Testis (tissue), 3 donors: Measurements from ENCODE around the gene CAMK2D. TPM values are rescaled to one million over a fixed set of nuclear protein-coding genes. Genes with fewer than 3 reads are reported as not detected.

Experiments used
- DNase-seq: peaks from one replicate; pipeline ENCODE4 v3.0.0-alpha.2; 2019
- H3K27ac ChIP-seq, 2 donors: fragments of 200-600 bp; sonication (generic); one replicate each; pipeline ENCODE4 v1.5.1; 2019
- H3K27me3 ChIP-seq: fragments of 200-600 bp; sonication (generic); one replicate; pipeline ENCODE4 v1.5.1; 2019
- H3K36me3 ChIP-seq: fragments of 200-600 bp; sonication (generic); one replicate; pipeline ENCODE4 v1.5.1; 2017; ENCODE audit warnings: low read depth; ENCODE audit errors: missing control alignments
- H3K4me1 ChIP-seq: fragments of 200-600 bp; sonication (generic); one replicate; pipeline ENCODE4 v1.5.1; 2019
- H3K4me3 ChIP-seq, 2 donors: fragments of 200-600 bp; sonication (generic); one replicate each; pipeline ENCODE4 v1.5.1; 2017 to 2019
- H3K9me3 ChIP-seq: fragments of 200-600 bp; sonication (generic); one replicate; pipeline ENCODE4 v1.5.1; 2017
- POLR2A ChIP-seq: fragments of 450-650 bp; IDR thresholded peaks from one replicate; pipeline ENCODE4 v1.6.1; 2017; ENCODE audit warnings: antibody characterized with exemption, mild to moderate bottlenecking, moderate library complexity
- WGBS, 2 donors: methylation state at CpG; one replicate each; pipeline ENCODE4 v1.1.5; 2018; 5-methylcytosine and 5-hydroxymethylcytosine counted together
- intact Hi-C: fragments of 100-400 bp; cut with DNase I; formaldehyde crosslinking; loops from one replicate; pipeline ENCODE4 v1.15.1; 2023; ENCODE audit warnings: low total_unique reads
- polyA plus RNA-seq: library from polyadenylated mRNA; stranded (reverse); fragments of 350-450 nt; fragmentation: Illumina TruSeq; extraction: RNeasy Lipid Tissue Mini Kit (QIAGEN cat#74804); gene quantifications from one replicate; pipeline ENCODE4 v1.2.3, GENCODE V29; 2014; ENCODE audit warnings: low read depth, low replicate concordance; ENCODE audit not compliant: insufficient read depth
- total RNA-seq, 2 donors: library from RNA; depleted of rRNA; stranded (reverse); fragments of >200 nt; gene quantifications; one replicate each; pipeline ENCODE4 v1.2.3, GENCODE V29; 2016
- TF ChIP-seq, protein P1 (sequence below), 3 experiments: fragments of 450-650 bp in 2 of 3; fragments of 200-600 bp in 1 of 3; sonication (generic) in 1 of 3; IDR thresholded peaks; one replicate each; pipeline ENCODE4 v1.5.1; 2016 to 2019; ENCODE audit warnings: antibody characterized with exemption in 3 of 3, mild to moderate bottlenecking in 2 of 3, moderate library complexity in 1 of 3

CAMK2D gene
- total and polyA plus RNA-seq, 3 donors from 2014 or later = 31.2 to 88.1 (median 72.4) TPM

DNA sequence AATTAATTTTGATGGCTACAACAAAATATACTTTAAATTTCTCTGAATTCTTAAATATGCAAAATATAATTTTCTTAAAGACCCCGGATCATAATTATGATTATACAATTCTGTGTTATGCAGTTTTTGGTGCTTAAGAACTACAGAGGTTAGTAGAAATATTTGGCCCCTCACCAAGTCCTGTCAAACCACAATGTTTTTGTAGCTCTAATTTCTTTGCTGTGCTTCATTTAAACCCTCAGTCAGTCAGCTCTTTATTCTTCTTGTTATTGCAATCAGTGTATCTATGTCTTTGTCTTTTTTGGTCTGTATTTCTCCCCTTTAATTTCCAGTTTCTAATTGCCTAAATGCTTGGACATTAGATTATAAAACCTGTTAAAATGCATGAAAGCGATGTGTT, 186.1 kb downstream of the CAMK2D start:
- no peak overlapping the region for H3K27ac ChIP-seq
- TF ChIP-seq, protein P1, sequence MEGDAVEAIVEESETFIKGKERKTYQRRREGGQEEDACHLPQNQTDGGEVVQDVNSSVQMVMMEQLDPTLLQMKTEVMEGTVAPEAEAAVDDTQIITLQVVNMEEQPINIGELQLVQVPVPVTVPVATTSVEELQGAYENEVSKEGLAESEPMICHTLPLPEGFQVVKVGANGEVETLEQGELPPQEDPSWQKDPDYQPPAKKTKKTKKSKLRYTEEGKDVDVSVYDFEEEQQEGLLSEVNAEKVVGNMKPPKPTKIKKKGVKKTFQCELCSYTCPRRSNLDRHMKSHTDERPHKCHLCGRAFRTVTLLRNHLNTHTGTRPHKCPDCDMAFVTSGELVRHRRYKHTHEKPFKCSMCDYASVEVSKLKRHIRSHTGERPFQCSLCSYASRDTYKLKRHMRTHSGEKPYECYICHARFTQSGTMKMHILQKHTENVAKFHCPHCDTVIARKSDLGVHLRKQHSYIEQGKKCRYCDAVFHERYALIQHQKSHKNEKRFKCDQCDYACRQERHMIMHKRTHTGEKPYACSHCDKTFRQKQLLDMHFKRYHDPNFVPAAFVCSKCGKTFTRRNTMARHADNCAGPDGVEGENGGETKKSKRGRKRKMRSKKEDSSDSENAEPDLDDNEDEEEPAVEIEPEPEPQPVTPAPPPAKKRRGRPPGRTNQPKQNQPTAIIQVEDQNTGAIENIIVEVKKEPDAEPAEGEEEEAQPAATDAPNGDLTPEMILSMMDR (IDR thresholded peaks at IDR 0.05) = no peak
- TF ChIP-seq POLR2A = no peak

DNA sequence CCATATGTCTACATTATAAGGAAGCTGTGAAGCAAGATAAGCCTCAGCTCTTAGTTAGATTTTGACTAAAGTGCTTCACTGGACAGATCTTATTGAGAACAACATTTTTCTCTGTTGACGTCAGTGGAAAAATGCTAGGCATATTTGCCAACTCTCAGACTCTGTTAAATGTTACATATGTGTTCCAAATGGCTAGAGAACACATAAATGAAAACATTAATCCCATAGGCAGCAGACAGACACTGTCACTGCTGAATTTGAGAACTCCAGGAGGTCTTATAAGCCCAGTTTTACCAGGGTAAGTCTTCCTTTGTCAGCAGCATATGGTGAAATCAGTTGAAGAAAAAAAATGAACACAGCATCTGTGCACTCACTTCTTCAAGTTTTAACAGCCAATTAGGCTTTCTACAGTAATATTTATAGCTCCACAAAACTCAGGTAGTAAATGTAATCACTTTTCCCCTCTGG, 186.9 kb downstream of the CAMK2D start:
- TF ChIP-seq, protein P1 (IDR thresholded peaks at IDR 0.05) = no peak
- no peak for TF ChIP-seq POLR2A
- Histone ChIP-seq H3K4me3 (no peak overlapping the region), H3K4me1 (peaks cover 14% of the 10 kb centered on the region), H3K9me3 (no peaks in the 10 kb centered on the region), H3K27me3 (no peaks in the 10 kb centered on the region), H3K36me3 (no peaks in the 10 kb centered on the region), H3K27ac (peak overlapping the region; percentile 18 to 31)
- DNase-seq = no peak
- 29 to 37% methylated on average over 1 of the region's 1 CpG for WGBS, 2 donors
- intact Hi-C loops = no loop called here

More for the DNA sequence above, 186.1 kb downstream of the CAMK2D start:
- H3K4me1 ChIP-seq = peaks cover 14% of the 10 kb centered on the region
- WGBS, 2 donors = 72 to 77% methylated on average over 2 of the region's 2 CpGs
- H3K9me3 ChIP-seq = no peaks in the 10 kb centered on the region
- DNase-seq = no peak
- no peak overlapping the region for H3K4me3 ChIP-seq
- intact Hi-C loops = no loop called here
- no peaks in the 10 kb centered on the region for H3K27me3 ChIP-seq
- H3K36me3 ChIP-seq = no peaks in the 10 kb centered on the region

DNA sequence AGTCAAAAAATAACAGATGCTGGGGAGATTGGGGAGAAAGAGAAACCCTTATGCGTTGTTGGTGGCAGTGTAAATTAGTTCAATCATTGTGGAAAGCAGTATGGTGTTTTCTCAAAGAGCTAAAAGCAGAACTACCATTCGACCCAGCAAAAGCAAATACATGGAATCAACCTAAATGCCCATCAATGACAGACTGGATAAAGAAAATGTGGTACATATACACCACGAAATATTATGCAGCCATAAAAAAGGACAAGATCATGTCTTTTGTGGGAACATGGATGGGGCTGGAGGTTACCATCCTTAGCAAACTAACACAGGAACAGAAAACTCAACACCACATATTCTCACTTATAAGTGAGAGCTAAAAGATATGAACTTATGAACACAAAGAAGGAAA, 188.9 kb downstream of the CAMK2D start:
- no peaks in the 10 kb centered on the region for H3K27me3 ChIP-seq
- intact Hi-C loops = no loop called here
- no peaks in the 10 kb centered on the region for H3K36me3 ChIP-seq
- no peak overlapping the region for H3K27ac ChIP-seq
- H3K4me3 ChIP-seq = no peak overlapping the region
- no peak for DNase-seq
- H3K4me1 ChIP-seq = peaks cover 14% of the 10 kb centered on the region
- TF ChIP-seq POLR2A = no peak
- TF ChIP-seq, protein P1 (IDR thresholded peaks at IDR 0.05) = no peak
- 92 to 97% methylated on average over 3 of the region's 3 CpGs for WGBS, 2 donors
- no peaks in the 10 kb centered on the region for H3K9me3 ChIP-seq

DNA sequence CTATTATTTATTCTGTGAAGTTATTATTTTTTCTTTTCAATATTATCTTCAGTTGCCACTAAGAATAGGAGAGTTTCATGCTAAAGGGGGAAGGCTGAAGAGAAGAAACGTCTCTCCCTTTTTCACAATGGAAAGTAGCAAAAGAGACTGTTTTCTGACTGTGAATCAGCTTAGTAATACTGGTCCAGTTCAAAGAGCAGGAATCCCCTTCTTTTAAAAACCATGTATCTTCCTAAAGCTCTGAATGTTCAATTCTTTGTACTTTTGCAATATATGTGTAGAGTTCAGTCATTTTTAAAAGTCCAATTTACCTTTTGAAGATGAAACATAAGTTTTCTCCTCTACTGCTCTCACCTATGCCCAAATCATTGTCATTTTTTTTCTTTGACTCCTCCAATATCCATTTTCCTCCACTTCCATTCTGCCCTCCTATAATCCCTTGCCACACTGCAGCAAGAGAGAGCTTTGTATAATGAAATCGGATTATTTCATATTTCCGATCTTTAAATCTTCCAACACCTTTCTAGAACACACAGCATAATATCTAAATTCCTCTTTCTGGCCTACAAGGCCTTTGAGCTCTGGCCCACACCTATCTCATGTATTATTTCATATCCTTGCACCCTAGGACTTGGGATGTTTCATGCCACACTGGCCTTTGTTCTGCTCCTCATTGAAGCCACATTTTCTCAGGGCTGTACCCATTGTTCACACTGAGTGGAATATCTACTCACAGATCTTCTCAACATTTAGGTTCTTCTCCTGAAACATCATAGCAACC, 195.3 kb downstream of the CAMK2D start:
- no peak for DNase-seq
- no peaks in the 10 kb centered on the region for H3K9me3 ChIP-seq
- no peak overlapping the region for H3K27ac ChIP-seq
- no peak overlapping the region for H3K4me3 ChIP-seq
- no peaks in the 10 kb centered on the region for H3K27me3 ChIP-seq
- no peak for TF ChIP-seq POLR2A
- TF ChIP-seq, protein P1 (IDR thresholded peaks at IDR 0.05) = no peak
- 84 to 87% methylated on average over 3 of the region's 3 CpGs for WGBS, 2 donors
- intact Hi-C loops = no loop called here
- H3K4me1 ChIP-seq = no peaks in the 10 kb centered on the region
- no peaks in the 10 kb centered on the region for H3K36me3 ChIP-seq

DNA sequence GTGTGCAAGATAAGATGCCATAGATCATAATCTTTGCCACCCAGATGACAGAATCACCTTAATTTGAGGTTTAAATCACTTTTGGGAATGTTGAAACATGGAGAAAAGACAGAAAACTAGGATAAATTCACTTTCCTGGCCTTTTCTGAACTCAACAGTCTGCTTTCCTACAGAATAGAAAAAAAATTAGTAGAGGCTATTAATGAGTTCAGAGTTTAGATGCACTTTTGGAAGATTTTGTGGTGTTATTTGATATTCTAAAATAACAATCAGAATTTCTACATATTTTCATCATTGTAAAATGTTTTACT, 195.9 kb downstream of the CAMK2D start:
- intact Hi-C loops = no loop called here

More for the DNA sequence above, 195.9 kb downstream of the CAMK2D start:
- Histone ChIP-seq H3K27ac (no peak overlapping the region), H3K4me1 (no peaks in the 10 kb centered on the region), H3K36me3 (no peaks in the 10 kb centered on the region), H3K27me3 (no peaks in the 10 kb centered on the region), H3K9me3 (no peaks in the 10 kb centered on the region), H3K4me3 (no peak overlapping the region)
- DNase-seq = no peak
- no peak for TF ChIP-seq POLR2A
- TF ChIP-seq, protein P1 (IDR thresholded peaks at IDR 0.05) = no peak
